HG02885 (cell line): Measurements from ENCODE around the gene RPTOR.

Source experiments
- ATAC-seq: cut with Tn5 transposase; IDR thresholded peaks from one replicate; pipeline ENCODE4 v1.9.1; 2021; ENCODE audit warnings: mild to moderate bottlenecking; ENCODE audit not compliant: unreplicated experiment, poor library complexity

The RPTOR gene

DNA sequence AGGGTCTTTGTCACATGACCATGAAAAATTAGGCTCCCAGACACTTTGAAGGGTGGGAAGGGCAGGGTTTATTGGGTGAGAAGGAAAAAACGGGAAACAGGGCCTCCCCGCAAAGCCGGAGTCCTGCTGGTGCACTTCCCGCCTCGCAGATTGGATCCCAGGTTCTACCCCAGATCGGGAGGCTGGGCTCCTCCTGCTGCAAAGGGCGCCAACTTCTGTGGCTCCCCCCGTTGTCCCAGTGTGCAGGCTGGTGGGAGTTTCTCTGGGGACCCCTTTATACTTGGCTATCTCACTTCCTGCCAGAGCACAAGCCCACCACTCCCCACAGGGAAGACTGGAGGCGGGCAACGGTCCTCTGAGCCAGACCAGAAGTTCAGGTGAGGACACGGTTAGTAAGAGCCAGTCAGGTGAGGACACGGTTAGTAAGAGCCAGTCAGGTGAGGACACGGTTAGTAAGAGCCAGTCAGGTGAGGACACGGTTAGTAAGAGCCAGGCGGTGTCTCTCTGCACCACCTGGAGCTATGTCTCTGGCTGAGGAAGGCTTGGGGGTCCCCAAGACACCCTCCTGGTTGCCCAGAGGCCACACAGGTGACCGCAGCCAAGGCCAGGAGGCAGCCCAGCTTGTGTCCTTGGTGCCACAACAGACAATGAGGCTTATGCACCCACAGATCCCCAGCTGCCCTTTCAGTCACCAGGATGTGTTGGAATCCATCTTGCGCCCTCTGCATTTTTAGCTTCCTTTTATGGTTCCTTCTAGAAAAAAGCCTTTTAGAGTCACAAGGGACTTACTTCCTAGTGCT, 398.9 kb downstream of the RPTOR start:
- ATAC-seq: no peak

DNA sequence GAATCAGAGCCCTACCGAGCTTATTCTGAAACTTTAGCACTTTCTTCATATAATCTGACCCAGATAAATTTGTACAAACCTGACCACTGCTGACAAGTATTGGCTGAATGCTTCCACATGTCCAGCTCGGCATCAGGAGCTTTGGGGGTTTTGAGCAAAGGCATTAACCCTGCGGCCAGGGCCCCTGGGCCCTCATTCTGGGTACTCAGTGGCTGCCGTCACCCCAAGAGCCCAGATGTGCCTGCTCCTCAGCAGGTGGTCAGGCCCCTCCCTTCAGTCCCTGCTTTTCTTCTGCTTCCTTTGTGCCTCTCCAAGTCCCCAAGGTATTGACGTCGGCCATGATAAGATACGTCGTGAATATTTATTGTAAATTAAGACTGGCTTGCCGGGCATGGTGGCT, 399.7 kb downstream of the RPTOR start:
- ATAC-seq: no peak

DNA sequence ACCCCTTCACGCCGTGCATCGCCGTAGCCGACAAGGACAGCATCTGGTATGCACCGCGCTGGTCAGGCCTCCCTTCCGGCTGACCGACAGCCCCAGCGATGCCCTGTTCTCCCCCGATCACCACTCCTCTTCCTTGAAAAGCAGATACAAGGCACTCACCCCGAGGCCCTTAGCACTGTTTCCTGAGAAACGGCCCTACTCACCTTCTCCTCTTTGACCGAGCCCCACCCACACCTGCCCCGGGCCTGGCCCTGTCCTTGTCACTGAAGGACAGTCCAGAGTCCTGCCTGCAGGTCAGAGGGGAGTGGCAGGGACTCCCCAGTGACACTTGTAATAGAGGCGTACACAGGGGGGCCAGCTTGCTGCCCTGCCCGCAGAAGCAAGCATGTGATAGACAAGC, 401.1 kb downstream of the RPTOR start:
- no peak for ATAC-seq

DNA sequence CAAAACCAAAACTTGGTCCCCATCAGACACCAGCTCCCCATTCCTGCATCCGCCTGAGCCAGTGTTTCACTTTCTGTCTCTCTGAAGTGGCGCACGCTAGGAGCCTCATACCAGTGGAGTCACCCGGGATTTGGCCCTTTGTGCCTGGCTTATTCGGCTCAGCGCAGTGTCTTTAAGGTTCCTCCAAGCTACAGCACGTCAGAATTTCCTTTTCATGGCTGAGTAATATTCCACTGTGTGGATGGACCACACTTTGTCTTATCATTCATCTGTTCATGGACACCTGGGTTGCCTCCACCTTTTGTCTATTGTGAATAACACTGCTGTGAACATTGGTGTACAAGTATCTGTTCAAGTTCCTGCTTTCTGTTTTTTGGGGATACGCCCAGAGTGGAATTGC, 401.8 kb downstream of the RPTOR start:
- no peak for ATAC-seq

- no peak for ATAC-seq
Observed at GRCh38 chr17:80947200-80947940, 402.7 kb downstream of the RPTOR start.

GRCh38 chr17:80948019-80948975, 403.7 kb downstream of the RPTOR start:
- ATAC-seq: no peak

DNA sequence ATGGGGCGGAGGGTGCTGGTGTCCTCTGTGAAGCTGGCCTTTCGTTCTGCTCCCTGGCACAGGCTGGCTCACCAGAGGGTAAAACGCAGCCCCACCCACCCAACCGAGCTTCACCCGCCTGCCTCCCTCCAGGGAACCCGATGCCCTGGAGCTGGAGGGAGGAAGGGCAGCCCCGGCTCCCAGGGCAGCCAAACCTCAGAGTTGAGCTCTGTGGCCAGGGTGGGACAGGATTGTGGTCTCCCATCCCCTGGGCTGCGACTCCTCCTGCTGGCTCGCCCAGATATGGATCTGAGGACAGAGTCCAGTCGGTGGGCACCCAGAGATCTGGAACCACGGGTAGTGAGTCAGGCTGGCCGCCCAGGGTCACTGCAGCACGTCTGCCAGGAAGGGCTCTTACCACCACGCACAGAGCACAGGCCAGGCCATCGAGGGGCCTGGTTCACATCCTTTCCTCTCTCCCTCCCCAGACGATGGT, 404.4 kb downstream of the RPTOR start:
- ATAC-seq: no peak

DNA sequence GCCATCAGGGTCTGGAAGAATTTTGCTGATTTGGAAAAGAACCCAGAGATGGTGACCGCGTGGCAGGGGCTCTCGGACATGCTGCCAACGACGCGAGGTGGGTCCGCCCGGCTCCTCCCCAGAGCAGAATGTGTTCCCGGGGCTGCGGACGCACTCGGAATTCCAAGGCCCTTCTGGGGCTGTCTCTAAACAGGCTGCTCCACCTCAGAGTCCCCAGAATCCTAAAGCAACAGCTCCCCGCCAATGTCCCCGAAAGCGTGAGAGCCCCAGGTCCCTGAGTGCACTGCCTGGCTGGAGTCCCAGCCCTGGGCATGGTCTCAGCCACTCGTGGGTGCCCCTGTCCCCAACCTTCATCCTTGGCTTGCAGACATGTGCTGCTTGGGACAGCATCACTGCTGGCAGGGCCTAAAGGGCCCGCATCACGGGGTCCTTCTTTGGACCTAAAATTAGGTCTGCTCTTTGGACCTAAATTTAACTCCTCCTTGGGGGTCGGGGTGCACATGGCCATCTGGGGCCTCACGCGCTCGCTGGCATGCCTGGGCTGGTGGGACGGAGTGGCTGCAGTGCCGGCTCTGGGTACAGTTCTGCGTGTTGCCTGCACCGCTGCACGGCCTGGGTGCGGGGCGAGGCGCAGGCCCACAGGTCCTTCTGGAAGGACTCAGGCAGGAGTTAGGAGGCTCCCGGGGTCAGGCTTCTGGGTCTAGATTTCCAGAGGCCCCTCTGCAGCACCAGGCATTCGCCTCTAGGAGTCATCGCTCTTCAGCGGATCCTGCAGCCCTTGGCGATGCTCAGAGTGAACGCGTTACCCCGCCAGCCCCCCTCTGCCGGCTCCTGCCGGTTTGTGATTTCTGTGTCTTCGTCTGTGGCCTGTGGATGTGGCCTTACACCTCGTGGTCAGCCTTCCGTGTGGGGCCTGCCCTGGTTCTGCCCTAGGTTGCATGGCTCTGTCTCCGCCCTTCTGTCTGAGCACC, 405.1 kb downstream of the RPTOR start:
- ATAC-seq: no peak

DNA sequence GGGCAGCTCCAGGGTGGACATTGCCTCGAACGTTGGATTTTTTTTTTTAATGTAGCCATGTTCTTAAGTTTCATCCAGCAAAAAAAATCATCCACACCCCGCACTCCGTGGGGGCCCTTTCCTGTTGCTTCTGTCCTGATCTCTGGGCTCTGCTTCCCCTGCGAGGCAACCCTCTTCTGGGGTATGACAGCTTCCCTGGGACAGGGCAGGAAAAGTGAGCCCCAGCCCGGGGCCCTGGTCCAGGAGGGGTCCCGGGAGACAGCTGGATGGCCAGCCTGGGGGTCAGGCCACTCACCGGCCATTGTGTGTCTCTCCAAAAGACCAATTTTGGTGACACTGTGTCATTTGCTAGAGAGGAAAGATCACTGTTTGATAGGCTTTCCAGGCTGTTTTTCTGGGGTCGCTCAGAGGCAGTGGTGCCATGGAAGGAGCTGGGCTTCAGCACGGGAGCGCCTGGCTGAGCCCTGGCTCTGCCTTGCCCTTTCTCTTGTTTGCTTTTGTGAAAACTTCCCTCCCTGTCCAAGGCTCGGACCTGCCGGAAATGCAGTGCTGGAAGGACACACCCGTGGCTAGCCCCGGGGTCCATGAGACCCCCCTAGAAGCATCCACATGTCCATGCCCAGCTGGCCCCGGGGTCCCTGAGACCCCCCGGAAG, 406.0 kb downstream of the RPTOR start:
- ATAC-seq: no peak

- ATAC-seq: no peak
Observed at GRCh38 chr17:80951121-80952090, 406.8 kb downstream of the RPTOR start.

GRCh38 chr17:80952291-80952690, 407.7 kb downstream of the RPTOR start:
- no peak for ATAC-seq

DNA sequence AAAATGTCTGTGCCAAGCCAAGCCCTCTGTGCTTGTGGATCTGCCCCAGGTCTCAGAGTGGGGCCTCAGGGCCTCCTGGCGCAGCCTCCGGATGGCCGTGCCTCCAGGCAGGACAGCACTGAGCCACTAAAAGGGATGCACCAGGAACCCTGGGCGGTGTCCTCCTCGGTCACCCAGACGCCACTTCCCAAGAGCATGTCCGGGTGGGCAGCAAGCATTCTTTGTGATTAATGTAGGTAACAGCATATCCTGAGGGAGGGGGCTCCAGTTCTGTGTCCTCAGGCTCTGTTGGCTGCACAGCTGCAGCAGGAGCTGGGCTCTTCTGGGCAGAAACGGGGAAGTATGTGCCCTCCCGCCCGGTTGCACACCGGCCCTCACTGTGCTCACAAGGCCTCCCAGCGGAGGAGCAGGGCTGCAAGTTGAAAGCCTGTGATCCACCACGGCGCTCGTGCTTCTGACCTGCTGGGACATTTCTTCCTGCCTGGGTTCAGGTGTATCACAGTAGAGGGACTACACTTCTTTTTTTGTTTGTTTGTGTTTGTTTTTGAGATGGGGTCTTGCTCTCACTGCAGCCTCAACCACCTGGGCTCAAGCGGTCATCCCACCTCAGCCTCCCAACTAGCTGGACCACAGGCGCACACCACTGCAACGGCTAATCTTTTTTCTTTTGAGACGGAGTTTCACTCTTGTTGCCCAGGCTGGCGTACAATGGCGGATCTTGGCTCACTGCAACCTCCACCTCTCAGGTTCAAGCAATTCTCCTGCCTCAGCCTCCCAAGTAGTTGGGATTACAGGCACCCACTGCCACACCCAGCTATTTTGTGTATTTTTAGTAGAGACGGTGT, 409.1 kb downstream of the RPTOR start:
- no peak for ATAC-seq

DNA sequence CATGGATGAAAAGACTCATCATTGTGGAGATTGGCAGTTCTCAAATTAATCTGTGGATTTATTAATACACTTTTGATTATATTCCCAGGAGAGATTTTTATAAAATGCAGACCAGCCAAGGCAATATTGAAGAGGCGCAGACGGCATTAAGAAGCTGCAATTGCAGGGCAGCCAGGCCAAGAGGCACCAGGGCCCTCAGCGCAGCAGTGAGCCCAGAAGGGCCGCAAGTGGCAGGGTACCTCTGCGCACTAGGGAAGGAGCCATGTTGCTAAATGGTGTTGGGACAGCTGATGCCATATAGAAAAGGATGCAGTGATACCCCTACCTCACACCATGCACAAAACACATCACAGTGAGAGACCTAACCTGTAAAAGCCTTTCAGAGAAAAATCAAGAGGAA, 410.4 kb downstream of the RPTOR start:
- ATAC-seq: no peak

DNA sequence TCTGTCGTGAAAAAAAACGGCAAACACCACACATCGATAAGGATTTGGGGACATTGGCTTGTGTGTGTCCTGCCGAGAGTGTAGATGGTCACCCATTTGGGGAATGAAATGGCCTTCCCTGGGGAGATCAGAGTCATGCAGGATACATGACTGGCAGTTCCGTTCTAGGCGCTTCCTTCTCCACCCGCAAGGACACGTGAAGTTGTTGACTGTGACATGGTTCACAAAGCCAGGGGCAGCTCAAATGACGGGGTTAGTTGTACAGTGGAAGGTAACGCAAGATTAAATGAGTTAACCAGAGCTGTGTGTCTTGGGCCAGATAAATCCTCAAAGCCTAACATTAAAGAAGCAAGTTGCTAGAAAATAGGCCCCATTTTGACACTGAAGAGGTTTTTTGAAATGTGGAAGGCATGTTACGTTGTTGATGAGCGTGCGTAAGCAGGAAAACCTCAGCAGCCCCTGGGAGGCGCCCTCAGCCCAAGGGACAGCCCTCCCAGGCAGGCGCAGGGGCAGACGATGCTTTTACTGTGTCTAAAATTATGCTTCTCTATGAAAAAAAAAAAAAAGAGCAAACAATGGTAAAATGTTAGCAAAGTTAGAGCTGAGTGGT, 411.1 kb downstream of the RPTOR start:
- no peak for ATAC-seq

GRCh38 chr17:80956321-80957190, 411.9 kb downstream of the RPTOR start:
- ATAC-seq: no peak
